GM18511 (cell line): ENCODE data around the gene ADGRA1.
"Not testable (repeated sequence)": the region's sequence is repeated elsewhere in the genome, so short reads cannot be mapped to it uniquely, and the experiment has no call there.

ENCODE experiments used
- ATAC-seq: cut with Tn5 transposase; IDR thresholded peaks from one replicate; pipeline ENCODE4 v1.9.1; 2021; ENCODE audit warnings: mild to moderate bottlenecking, moderate library complexity; ENCODE audit not compliant: unreplicated experiment

Gene ADGRA1

GRCh38 chr10:133175624-133176023 lies 87.9 kb downstream of the ADGRA1 start:
- not testable (repeated sequence) for ATAC-seq

- ATAC-seq, result no peak
These were observed 88.8 kb downstream of the ADGRA1 start for GRCh38 chr10:133176546-133176945.

- no peak for ATAC-seq
These were observed 89.8 kb downstream of the ADGRA1 start for GRCh38 chr10:133177380-133178157.

GRCh38 chr10:133178357-133179127 lies 90.8 kb downstream of the ADGRA1 start:
- ATAC-seq, result no peak

- ATAC-seq, result no peak
These were observed 91.4 kb downstream of the ADGRA1 start for GRCh38 chr10:133179128-133179520.

GRCh38 chr10:133179651-133180050 lies 91.9 kb downstream of the ADGRA1 start:
- no peak for ATAC-seq

- ATAC-seq, result no peak
These were observed 92.7 kb downstream of the ADGRA1 start for GRCh38 chr10:133180192-133180964.

- no peak for ATAC-seq
These were observed 93.4 kb downstream of the ADGRA1 start for GRCh38 chr10:133180965-133181639.
